HepG2 (cell line): ENCODE results near the gene MCRIP2. TPM values are rescaled to one million over a fixed set of nuclear protein-coding genes. Genes with fewer than 3 reads are reported as not detected.

Source experiments
- ATF1 ChIP-seq: IDR thresholded peaks from 2 replicates; pipeline ENCODE4 v1.6.1; 2016; ENCODE audit warnings: mild to moderate bottlenecking, control low read depth
- CENPX ChIP-seq: sonication (generic); formaldehyde crosslinking; IDR thresholded peaks from 2 replicates; pipeline ENCODE4 v1.9.0; 2021; ENCODE audit warnings: mild to moderate bottlenecking, missing genetic modification reagents, moderate library complexity
- FOXO1 ChIP-seq: sonication (generic); formaldehyde crosslinking; IDR thresholded peaks from 2 replicates; pipeline ENCODE4 v1.4.0; 2020; ENCODE audit warnings: missing genetic modification reagents
- GPN1 ChIP-seq: sonication (generic); formaldehyde crosslinking; IDR thresholded peaks from 2 replicates; pipeline ENCODE4 v1.5.1; 2020; ENCODE audit warnings: missing genetic modification reagents, borderline replicate concordance
- HOXA5 ChIP-seq: sonication (generic); formaldehyde crosslinking; IDR thresholded peaks from 2 replicates; pipeline ENCODE4 v1.4.0; 2020; ENCODE audit warnings: missing genetic modification reagents
- KAT7 ChIP-seq: IDR thresholded peaks from 2 replicates; pipeline ENCODE4 v1.6.1; 2018; ENCODE audit warnings: borderline replicate concordance, missing compliant biosample characterization
- KDM4B ChIP-seq: sonication (generic); formaldehyde crosslinking; IDR thresholded peaks from 2 replicates; pipeline ENCODE4 v1.4.0; 2020; ENCODE audit warnings: missing genetic modification reagents
- KDM5B ChIP-seq: sonication (generic); formaldehyde crosslinking; IDR thresholded peaks from 2 replicates; pipeline ENCODE4 v1.4.0; 2020; ENCODE audit warnings: missing genetic modification reagents, mild to moderate bottlenecking, borderline replicate concordance
- NFRKB ChIP-seq: fragments of 450-650 bp; IDR thresholded peaks from 2 replicates; pipeline ENCODE4 v1.6.1; 2017
- NKX3-1 ChIP-seq: sonication (generic); formaldehyde crosslinking; IDR thresholded peaks from 2 replicates; pipeline ENCODE4 v1.5.0; 2020; ENCODE audit warnings: missing genetic modification reagents
- PCBP1 ChIP-seq: fragments of 200-400 bp; formaldehyde crosslinking; IDR thresholded peaks from 2 replicates; pipeline ENCODE4 v1.6.1; 2017; ENCODE audit warnings: mild to moderate bottlenecking, low read depth, low read length, borderline replicate concordance
- PRPF4 ChIP-seq: fragments of 200-400 bp; formaldehyde crosslinking; IDR thresholded peaks from 2 replicates; pipeline ENCODE4 v1.6.1; 2016; ENCODE audit warnings: low read length, low read depth; ENCODE audit not compliant: poor library complexity, severe bottlenecking
- REPIN1 ChIP-seq: sonication (generic); formaldehyde crosslinking; IDR thresholded peaks from 2 replicates; pipeline ENCODE4 v1.8.0; 2022; ENCODE audit warnings: missing genetic modification reagents, low read depth, mild to moderate bottlenecking, borderline replicate concordance
- ZBTB7A ChIP-seq: sonication (generic); formaldehyde crosslinking; IDR thresholded peaks from 2 replicates; pipeline ENCODE4 v1.8.0; 2022; ENCODE audit warnings: mild to moderate bottlenecking, missing genetic modification reagents
- ZFX ChIP-seq: sonication (generic); formaldehyde crosslinking; IDR thresholded peaks from 2 replicates; pipeline ENCODE4 v1.4.0; 2020; ENCODE audit warnings: mild to moderate bottlenecking, low read depth, missing genetic modification reagents, moderate library complexity
- ZNF143 ChIP-seq: sonication (generic); formaldehyde crosslinking; IDR thresholded peaks from 2 replicates; pipeline ENCODE4 v1.4.0; 2020; ENCODE audit warnings: missing genetic modification reagents
- ZNF274 ChIP-seq: sonication (generic); formaldehyde crosslinking; IDR thresholded peaks from 2 replicates; pipeline ENCODE4 v1.5.1; 2020; ENCODE audit warnings: mild to moderate bottlenecking, missing genetic modification reagents
- ZNF615 ChIP-seq: sonication (generic); formaldehyde crosslinking; IDR thresholded peaks from 2 replicates; pipeline ENCODE4 v1.5.0; 2020; ENCODE audit warnings: mild to moderate bottlenecking, missing genetic modification reagents, borderline replicate concordance
- ZNF773 ChIP-seq: sonication (generic); formaldehyde crosslinking; IDR thresholded peaks from 2 replicates; pipeline ENCODE4 v1.4.0; 2020; ENCODE audit warnings: missing genetic modification reagents, borderline replicate concordance
- ZNF850 ChIP-seq: sonication (generic); formaldehyde crosslinking; conservative IDR thresholded peaks from 2 replicates; pipeline ENCODE4 v1.9.0; 2021; ENCODE audit warnings: mild to moderate bottlenecking, missing genetic modification reagents
- polyA plus RNA-seq, 8 experiments: library from polyadenylated mRNA; depleted of rRNA in 3 of 8; stranded (reverse) in 7 of 8; unstranded in 1 of 8; fragments of >200 nt; fragmentation: Illumina TruSeq in 4 of 8; extraction: Trizol in 4 of 8; gene quantifications; 2 replicates each; pipeline versions ENCODE4 v1.2.1 to v1.2.3, GENCODE V29; 2011 to 2016; ENCODE audit warnings: low read depth in 4 of 8, missing spikeins in 1 of 8, mixed read lengths in 1 of 8; ENCODE audit not compliant: insufficient read depth in 1 of 8
- total RNA-seq, 5 experiments: library from RNA; depleted of rRNA; stranded (reverse); fragments of >200 nt; fragmentation: Illumina TruSeq; extraction: Trizol; gene quantifications; 2 replicates each; pipeline ENCODE4 v1.2.3, GENCODE V29; 2016; ENCODE audit warnings: low read depth in 1 of 5
- TF ChIP-seq, protein P1 (sequence below): sonication (generic); formaldehyde crosslinking; IDR thresholded peaks from 2 replicates; pipeline ENCODE4 v1.8.0; 2023; ENCODE audit warnings: mild to moderate bottlenecking, missing genetic modification reagents
- TF ChIP-seq, protein P2 (sequence below): sonication (generic); formaldehyde crosslinking; IDR thresholded peaks from 2 replicates; pipeline ENCODE4 v1.8.0; 2022; ENCODE audit warnings: mild to moderate bottlenecking, missing genetic modification reagents, moderate library complexity
- TF ChIP-seq, protein P3 (sequence below): sonication (generic); formaldehyde crosslinking; IDR thresholded peaks from 2 replicates; pipeline ENCODE4 v1.5.0; 2020; ENCODE audit warnings: missing genetic modification reagents, mild to moderate bottlenecking, borderline replicate concordance

MCRIP2 gene
- total and polyA plus RNA-seq, 2 of the 13 experiments (the other 11 are each of a cell fraction or from before 2014, with no cell fraction given) = 39.6 to 76.7 TPM

DNA sequence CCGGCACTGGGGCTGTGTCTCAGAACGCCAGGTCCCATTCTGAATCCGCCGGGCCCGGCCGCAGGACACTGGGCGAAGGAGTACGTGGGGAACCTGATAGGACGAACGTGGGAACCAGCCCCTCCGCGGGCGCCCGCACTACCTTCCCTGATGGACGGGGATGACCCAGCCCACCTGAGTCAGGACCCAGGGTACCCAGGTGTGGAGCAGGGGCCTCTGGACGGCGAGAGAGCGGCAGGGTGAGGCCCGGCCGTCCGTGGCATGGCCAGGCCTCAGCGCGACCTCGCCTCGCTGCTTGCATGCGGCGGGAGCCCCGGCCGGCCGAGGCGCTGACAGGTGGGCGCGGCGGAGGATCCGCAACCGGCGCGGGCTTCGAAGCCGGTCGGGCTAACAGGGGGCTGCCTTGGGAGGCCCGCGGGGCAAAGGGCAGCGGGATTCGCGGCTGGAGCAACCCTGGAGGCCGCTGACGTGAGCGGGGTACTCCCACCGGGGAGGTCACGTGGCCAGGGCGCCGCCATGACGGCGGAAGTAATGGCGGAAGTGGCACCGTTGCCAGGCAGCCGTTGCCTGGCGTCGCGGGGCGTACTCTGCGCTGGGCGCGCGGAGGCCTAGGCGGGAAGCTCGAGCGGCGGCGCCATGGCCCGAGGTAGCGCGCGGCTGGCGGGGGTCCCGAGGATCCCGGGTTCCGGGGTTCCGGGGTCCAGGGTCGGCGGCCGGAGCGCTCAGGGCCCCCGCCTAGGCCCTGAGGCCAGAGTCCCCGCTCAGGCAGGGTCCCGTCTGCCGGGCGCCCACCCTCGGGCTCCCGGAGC is 7.4 kb downstream of the MCRIP2 start, which contains the start of gene WDR90 (continued):
- TF ChIP-seq ZNF850 (no peak), PRPF4 (no peak), ZNF615 (CRISPR knock-in tag) (no peak; the same call in 1 of the 2 replicates), ZBTB7A (peak; percentile 94), ZNF773 (CRISPR knock-in tag) (no peak), PCBP1 (no peak), ATF1 (CRISPR knock-in tag) (no peak), KDM4B (CRISPR knock-in tag) (peak; percentile 13; the same call in 1 of the 2 replicates), HOXA5 (CRISPR knock-in tag) (peak; percentile 78; the same call in 1 of the 2 replicates), ZFX (CRISPR knock-in tag) (peak; percentile 98), CENPX (CRISPR knock-in tag) (no peak), NFRKB (no peak), KAT7 (CRISPR knock-in tag) (peak; percentile 81; the same call in 1 of the 2 replicates), FOXO1 (CRISPR knock-in tag) (peak; percentile 32), GPN1 (CRISPR knock-in tag) (0 out of 2 replicates have a peak, but pooled peaks have one; percentile 10), ZNF143 (CRISPR knock-in tag) (peak; percentile 63), NKX3-1 (CRISPR knock-in tag) (peak; percentile 56), KDM5B (CRISPR knock-in tag) (peak; percentile 97), ZNF274 (CRISPR knock-in tag) (peak; percentile 56), REPIN1 (CRISPR knock-in tag) (peak; percentile 93)
- TF ChIP-seq, protein P1, sequence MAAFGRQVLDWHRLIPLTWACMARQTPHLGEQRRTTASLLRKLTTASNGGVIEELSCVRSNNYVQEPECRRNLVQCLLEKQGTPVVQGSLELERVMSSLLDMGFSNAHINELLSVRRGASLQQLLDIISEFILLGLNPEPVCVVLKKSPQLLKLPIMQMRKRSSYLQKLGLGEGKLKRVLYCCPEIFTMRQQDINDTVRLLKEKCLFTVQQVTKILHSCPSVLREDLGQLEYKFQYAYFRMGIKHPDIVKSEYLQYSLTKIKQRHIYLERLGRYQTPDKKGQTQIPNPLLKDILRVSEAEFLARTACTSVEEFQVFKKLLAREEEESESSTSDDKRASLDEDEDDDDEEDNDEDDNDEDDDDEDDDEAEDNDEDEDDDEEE (CRISPR knock-in tag) = 0 out of 2 replicates have a peak, but pooled peaks have one; percentile 58
- TF ChIP-seq, protein P2, sequence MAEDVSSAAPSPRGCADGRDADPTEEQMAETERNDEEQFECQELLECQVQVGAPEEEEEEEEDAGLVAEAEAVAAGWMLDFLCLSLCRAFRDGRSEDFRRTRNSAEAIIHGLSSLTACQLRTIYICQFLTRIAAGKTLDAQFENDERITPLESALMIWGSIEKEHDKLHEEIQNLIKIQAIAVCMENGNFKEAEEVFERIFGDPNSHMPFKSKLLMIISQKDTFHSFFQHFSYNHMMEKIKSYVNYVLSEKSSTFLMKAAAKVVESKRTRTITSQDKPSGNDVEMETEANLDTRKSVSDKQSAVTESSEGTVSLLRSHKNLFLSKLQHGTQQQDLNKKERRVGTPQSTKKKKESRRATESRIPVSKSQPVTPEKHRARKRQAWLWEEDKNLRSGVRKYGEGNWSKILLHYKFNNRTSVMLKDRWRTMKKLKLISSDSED = no peak
- TF ChIP-seq, protein P3, sequence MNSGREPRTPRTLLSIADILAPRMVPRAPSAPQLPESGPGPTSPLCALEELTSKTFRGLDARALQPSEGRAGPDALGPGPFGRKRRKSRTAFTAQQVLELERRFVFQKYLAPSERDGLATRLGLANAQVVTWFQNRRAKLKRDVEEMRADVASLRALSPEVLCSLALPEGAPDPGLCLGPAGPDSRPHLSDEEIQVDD = peak; percentile 76; the same call in 1 of the 2 replicates
